Epithelial cell of prostate (primary cell): ENCODE results near the gene TPP1.

ENCODE experiments used
- DNase-seq: peaks from one replicate; pipeline ENCODE4 v3.0.0-alpha.2; 2011; ENCODE audit warnings: low read depth, low spot score
- H3K27ac ChIP-seq: fragments of 450-650 bp; 2 replicates; pipeline ENCODE4 v1.5.1; 2017; ENCODE audit warnings: mild to moderate bottlenecking

The TPP1 gene

GRCh38 chr11:6599449-6599848 lies 19.8 kb downstream of the TPP1 start:
- no peak for DNase-seq
- no peak overlapping the region for H3K27ac ChIP-seq

GRCh38 chr11:6598555-6598954 lies 20.7 kb downstream of the TPP1 start:
- H3K27ac ChIP-seq, result no peak overlapping the region
- no peak for DNase-seq

- DNase-seq, result no peak
- no peak overlapping the region for H3K27ac ChIP-seq
These were observed 22.9 kb downstream of the TPP1 start for GRCh38 chr11:6596239-6596877.

GRCh38 chr11:6594142-6594768 lies 25.0 kb downstream of the TPP1 start:
- H3K27ac ChIP-seq, result no peak overlapping the region
- no peak for DNase-seq

- no peak overlapping the region for H3K27ac ChIP-seq
- no peak for DNase-seq
These were observed 31.2 kb downstream of the TPP1 start for GRCh38 chr11:6588018-6588417.

GRCh38 chr11:6587360-6587953 lies 31.8 kb downstream of the TPP1 start:
- no peak overlapping the region for H3K27ac ChIP-seq
- no peak for DNase-seq

GRCh38 chr11:6586434-6587359 lies 32.5 kb downstream of the TPP1 start:
- no peak for DNase-seq
- no peak overlapping the region for H3K27ac ChIP-seq

- DNase-seq, result no peak
These were observed 34.7 kb downstream of the TPP1 start for GRCh38 chr11:6584528-6584927.

GRCh38 chr11:6583584-6583983 lies 35.6 kb downstream of the TPP1 start:
- no peak for DNase-seq
- H3K27ac ChIP-seq, result no peak overlapping the region

More at GRCh38 chr11:6584528-6584927, 34.7 kb downstream of the TPP1 start:
- H3K27ac ChIP-seq, result no peak overlapping the region

GRCh38 chr11:6579681-6580080 lies 39.5 kb downstream of the TPP1 start:
- DNase-seq, result no peak

GRCh38 chr11:6578134-6578533 lies 41.1 kb downstream of the TPP1 start:
- no peak for DNase-seq
- H3K27ac ChIP-seq, result no peak overlapping the region

More at GRCh38 chr11:6579681-6580080, 39.5 kb downstream of the TPP1 start:
- H3K27ac ChIP-seq, result no peak overlapping the region

- DNase-seq, result no peak
These were observed 42.5 kb downstream of the TPP1 start for GRCh38 chr11:6576471-6577373.

GRCh38 chr11:6574816-6575715 lies 44.2 kb downstream of the TPP1 start:
- H3K27ac ChIP-seq, result no peak overlapping the region
- no peak for DNase-seq

More at GRCh38 chr11:6576471-6577373, 42.5 kb downstream of the TPP1 start:
- no peak overlapping the region for H3K27ac ChIP-seq

- no peak overlapping the region for H3K27ac ChIP-seq
- DNase-seq, result peak; percentile 12
These were observed 47.0 kb downstream of the TPP1 start for GRCh38 chr11:6572215-6572614.

GRCh38 chr11:6571434-6572008 lies 47.7 kb downstream of the TPP1 start:
- DNase-seq, result no peak

GRCh38 chr11:6570691-6571427 lies 48.4 kb downstream of the TPP1 start:
- H3K27ac ChIP-seq, result no peak overlapping the region
- DNase-seq, result no peak

More at GRCh38 chr11:6571434-6572008, 47.7 kb downstream of the TPP1 start:
- no peak overlapping the region for H3K27ac ChIP-seq

GRCh38 chr11:6569706-6570105 lies 49.5 kb downstream of the TPP1 start:
- H3K27ac ChIP-seq, result no peak overlapping the region
- no peak for DNase-seq
